Measurements from ENCODE around the gene CLCN6. TPM values are rescaled to one million over a fixed set of nuclear protein-coding genes. Genes with fewer than 3 reads are reported as not detected.

CLCN6 gene
- total and polyA plus RNA-seq, 10 of the 15 experiments (the other 5 are each of a cell fraction or from before 2014, with no cell fraction given): 2.2 to 20.9 (median 10.2) TPM

GRCh38 chr1:11847667-11848372 lies 41.8 kb downstream of the CLCN6 start, which contains the start of gene NPPA:
Gene NPPA, minus strand, starts transcription at chr1:11847783. Its CDS starts 99 bp downstream, at chr1:11847684.
- BruUV-seq (replicated peaks): no TSS peak
- POLR2A ChIA-PET: interaction anchor here (0.6 kb wide), 1 partner anchor 185 kb away, joined by 3 read pairs; no protein-coding TSS in a partner anchor
- Histone ChIP-seq H3K36me3 (ENCODE audit: control insufficient read depth in 2 of 2, insufficient read depth in 2 of 2, low read length in 1 of 2) (peaks cover 0 to 17% of the 10 kb centered on the region in 2 experiments; a peak in 2 of 4 replicates), H4K20me1 (ENCODE audit: control insufficient read depth, insufficient read depth) (no peaks in the 10 kb centered on the region), H2AFZ (ENCODE audit: control insufficient read depth, low read depth, low read length) (no peak within 1 kb of the TSS), H3K27ac (ENCODE audit: control insufficient read depth, insufficient read depth) (no peak within 1 kb of the TSS), H3K9ac (ENCODE audit: control insufficient read depth, insufficient read depth, low read length) (no peak within 1 kb of the TSS), H3K4me1 (ENCODE audit: control insufficient read depth, insufficient read depth, low read length) (peaks cover under 1% of the 10 kb centered on the region), H3K9me3 (replicated peaks; ENCODE audit: control insufficient read depth, insufficient read depth, low read length) (no peaks in the 10 kb centered on the region), H3K79me2 (ENCODE audit: control insufficient read depth, insufficient read depth, low read length) (no peaks in the 10 kb centered on the region), H3K4me3 (no peak within 1 kb of the TSS), H3K4me2 (ENCODE audit: control insufficient read depth, insufficient read depth) (no peak within 1 kb of the TSS), H3K27me3 (replicated peaks in 1 of 2; ENCODE audit: control insufficient read depth in 2 of 2, insufficient read depth in 2 of 2, low read length in 1 of 2) (no peaks in the 10 kb centered on the region)
- in situ Hi-C loops (cut with MboI) (loop anchor here (10.0 kb wide), 1 partner anchor 117 kb away; no protein-coding TSS in a partner anchor), intact Hi-C loops (cut with micrococcal nuclease; ENCODE audit: unreplicated experiment) (no loop called here)
- DNase-seq (ENCODE audit: low read depth, low spot score) (no peak), FAIRE-seq (no peak), ATAC-seq (no peak)
- SMC1A ChIA-PET (ENCODE audit: uncharacterized antibody, unreplicated experiment): interaction anchor here (0.9 kb wide), 1 partner anchor 11 kb away, joined by 3 read pairs; no protein-coding TSS in a partner anchor
- RAD21 ChIA-PET (ENCODE audit: unreplicated experiment): no interaction called here
- CTCF ChIA-PET: interaction anchor here (1.2 kb wide), 2 partner anchors 10 to 119 kb away, joined by 3 to 4 read pairs; no protein-coding TSS in a partner anchor
- 88% methylated on average over 18 of the region's 18 CpGs for WGBS (ENCODE audit: insufficient coverage, insufficient replicate concordance, low lambda C conversion rate, missing lambda C conversion rate)
- no peak for TF ChIP-seq ZBTB4 (CRISPR knock-in tag; IDR thresholded peaks at IDR 0.05)
- TF ChIP-seq FOS (IDR thresholded peaks at IDR 0.05; ENCODE audit: borderline replicate concordance, extremely low read depth, insufficient read length): no peak
- no peak for TF ChIP-seq NR2C1 (IDR thresholded peaks at IDR 0.05)
- no peak for TF ChIP-seq ZBTB40 (IDR thresholded peaks at IDR 0.05; ENCODE audit: borderline replicate concordance)
- no peak for TF ChIP-seq ZZZ3 (IDR thresholded peaks at IDR 0.05; ENCODE audit: control insufficient read depth, insufficient read length, low read depth)
- TF ChIP-seq POLR2A (IDR thresholded peaks at IDR 0.05; ENCODE audit: low read depth, low read length): no peak
- TF ChIP-seq SKIL (IDR thresholded peaks at IDR 0.05; ENCODE audit: low read depth, poor library complexity, severe bottlenecking): no peak
- TF ChIP-seq RFX5 (IDR thresholded peaks at IDR 0.05; ENCODE audit: low read depth, low read length): no peak
- TF ChIP-seq BMI1 (IDR thresholded peaks at IDR 0.05; ENCODE audit: borderline replicate concordance): no peak
- TF ChIP-seq MYC (IDR thresholded peaks at IDR 0.05; ENCODE audit: insufficient read depth, insufficient read length, insufficient replicate concordance, low read length, severe bottlenecking): no peak
- TF ChIP-seq FOXK2 (IDR thresholded peaks at IDR 0.05): no peak
- TF ChIP-seq FOXM1 (IDR thresholded peaks at IDR 0.05; ENCODE audit: low read depth, low read length): no peak
